IPS-NIHi7 (cell line): ENCODE data around the gene ATP8A2.

Source experiments
- DNase-seq: peaks from one replicate; pipeline ENCODE4 v3.0.0; 2012; ENCODE audit warnings: mixed read lengths; ENCODE audit errors: extremely low spot score

Gene ATP8A2

GRCh38 chr13:25958986-25959385, 587.2 kb downstream of the ATP8A2 start:
- no peak for DNase-seq

GRCh38 chr13:25961294-25961693, 589.5 kb downstream of the ATP8A2 start:
- no peak for DNase-seq

- DNase-seq = no peak
These were observed 591.9 kb downstream of the ATP8A2 start for GRCh38 chr13:25963674-25964073.

GRCh38 chr13:25965596-25965995, 593.8 kb downstream of the ATP8A2 start:
- DNase-seq = no peak

- no peak for DNase-seq
These were observed 594.3 kb downstream of the ATP8A2 start for GRCh38 chr13:25966086-25966485.

GRCh38 chr13:25967144-25967543, 595.4 kb downstream of the ATP8A2 start:
- no peak for DNase-seq

- DNase-seq = no peak
These were observed 599.3 kb downstream of the ATP8A2 start for GRCh38 chr13:25971047-25971446.

GRCh38 chr13:25971459-25972145, 599.8 kb downstream of the ATP8A2 start:
- no peak for DNase-seq

- no peak for DNase-seq
These were observed 601.3 kb downstream of the ATP8A2 start for GRCh38 chr13:25973085-25973484.

- no peak for DNase-seq
These were observed 601.8 kb downstream of the ATP8A2 start for GRCh38 chr13:25973576-25973975.

- peak; percentile 86 for DNase-seq
These were observed 605.4 kb downstream of the ATP8A2 start for GRCh38 chr13:25977216-25977615.

GRCh38 chr13:25977671-25978070, 605.9 kb downstream of the ATP8A2 start:
- DNase-seq = no peak

- DNase-seq = no peak
These were observed 607.2 kb downstream of the ATP8A2 start for GRCh38 chr13:25978961-25979360.

GRCh38 chr13:25979371-25979770, 607.6 kb downstream of the ATP8A2 start:
- DNase-seq = no peak

GRCh38 chr13:25980255-25980654, 608.5 kb downstream of the ATP8A2 start:
- peak; percentile 77 for DNase-seq

GRCh38 chr13:25981060-25981459, 609.3 kb downstream of the ATP8A2 start:
- DNase-seq = no peak

- DNase-seq = no peak
These were observed 611.1 kb downstream of the ATP8A2 start for GRCh38 chr13:25982907-25983306.

- DNase-seq = no peak
These were observed 616.2 kb downstream of the ATP8A2 start for GRCh38 chr13:25987987-25988386.

GRCh38 chr13:25988661-25989060, 616.9 kb downstream of the ATP8A2 start:
- DNase-seq = no peak

- DNase-seq = no peak
These were observed 619.0 kb downstream of the ATP8A2 start for GRCh38 chr13:25990801-25991200.

- DNase-seq = no peak
These were observed 620.3 kb downstream of the ATP8A2 start for GRCh38 chr13:25992076-25992475.

- no peak for DNase-seq
These were observed 635.7 kb downstream of the ATP8A2 start for GRCh38 chr13:26007261-26008125.
